ENCODE results near the gene TMEM233.

DNA sequence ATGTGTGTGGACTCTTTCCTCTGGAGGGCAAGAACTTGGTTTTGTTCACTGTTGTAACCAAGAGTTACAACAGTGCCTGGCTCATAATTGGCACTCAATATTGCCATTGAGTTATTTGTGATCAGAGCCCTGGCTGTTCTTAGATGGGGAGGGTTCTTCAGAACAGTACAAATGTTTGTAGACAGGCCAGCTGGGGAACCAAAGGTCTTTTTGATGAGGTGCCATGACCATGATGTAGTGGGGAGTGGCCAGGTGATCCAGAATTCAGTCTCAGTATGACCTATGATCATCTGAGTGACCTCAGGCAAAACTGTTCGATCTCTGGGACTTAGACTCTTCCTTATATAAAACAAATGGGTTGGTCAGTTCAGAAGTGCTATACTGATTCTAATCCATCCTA lies 71.1 kb downstream of the TMEM233 start:
- TF ChIP-seq GATA2 (IDR thresholded peaks at IDR 0.05; ENCODE audit: low read depth, low read length): no peak
- TF ChIP-seq GATA3 (IDR thresholded peaks at IDR 0.05; ENCODE audit: low read depth, low read length): no peak

All from SH-SY5Y (cell line).